ENCODE measurements around the gene ELAC1.

ELAC1 gene

DNA sequence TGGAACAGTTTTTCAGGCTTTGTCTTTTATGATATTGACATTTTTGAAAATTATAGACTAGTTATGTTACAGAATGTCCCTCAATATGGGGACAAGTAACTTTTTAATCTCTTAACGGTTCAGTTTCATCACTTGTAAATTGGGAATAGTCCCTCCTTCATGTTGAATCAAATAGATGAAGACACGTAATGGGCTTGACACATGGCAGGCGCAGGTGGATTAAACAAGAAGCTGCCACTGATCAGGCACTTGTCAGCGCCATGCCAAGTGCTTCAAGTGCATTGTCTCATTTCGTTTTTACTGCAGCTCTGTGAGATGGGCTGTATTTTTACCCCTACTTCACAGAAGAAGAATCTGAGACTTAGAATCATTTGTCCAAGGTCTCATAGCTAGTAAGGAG, 52.7 kb downstream of the ELAC1 start:
- DNase-seq (ENCODE audit: low read depth) = no peak

- DNase-seq (ENCODE audit: low read depth) = no peak
These were observed 53.6 kb downstream of the ELAC1 start for GRCh38 chr18:51021226-51021965.

DNA sequence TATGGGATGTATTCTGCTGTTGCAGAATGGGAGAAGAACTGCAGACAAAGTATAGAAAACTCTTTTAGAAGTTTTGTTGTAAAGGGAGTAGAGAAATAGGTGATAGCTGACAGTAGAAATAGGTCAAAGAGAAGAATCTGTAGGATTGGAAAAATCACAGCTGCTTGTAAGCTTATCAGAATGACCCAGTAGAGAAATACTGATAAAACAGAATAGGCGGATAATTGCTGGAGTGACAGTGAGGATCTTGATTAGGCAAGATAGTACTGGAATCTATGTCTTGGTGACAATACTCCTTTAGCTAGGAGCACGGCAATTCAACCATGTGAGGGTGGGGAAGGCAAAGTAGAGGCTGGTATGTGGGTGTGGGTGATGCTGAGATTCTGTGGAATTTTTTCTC, 57.7 kb downstream of the ELAC1 start:
- DNase-seq (ENCODE audit: low read depth) = no peak

- peak; percentile 26 for DNase-seq (ENCODE audit: low read depth)
These were observed 60.5 kb downstream of the ELAC1 start for GRCh38 chr18:51028201-51028805.

DNA sequence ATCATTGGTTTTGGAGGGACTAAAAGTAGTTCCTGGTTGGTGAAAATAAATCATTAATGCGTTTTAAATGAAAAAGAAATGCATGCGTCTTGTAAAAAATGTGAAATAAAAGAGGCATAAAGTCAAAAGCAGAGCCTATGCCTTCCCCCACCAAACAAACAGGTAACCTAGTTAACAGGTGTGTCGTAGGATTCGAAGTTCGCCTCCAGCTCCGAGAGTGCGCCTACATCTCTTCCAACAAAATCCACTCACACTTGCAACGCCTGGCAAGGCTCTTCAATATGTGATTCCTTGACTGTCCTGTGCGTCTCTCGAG, 61.5 kb downstream of the ELAC1 start:
- DNase-seq (ENCODE audit: low read depth) = no peak

DNA sequence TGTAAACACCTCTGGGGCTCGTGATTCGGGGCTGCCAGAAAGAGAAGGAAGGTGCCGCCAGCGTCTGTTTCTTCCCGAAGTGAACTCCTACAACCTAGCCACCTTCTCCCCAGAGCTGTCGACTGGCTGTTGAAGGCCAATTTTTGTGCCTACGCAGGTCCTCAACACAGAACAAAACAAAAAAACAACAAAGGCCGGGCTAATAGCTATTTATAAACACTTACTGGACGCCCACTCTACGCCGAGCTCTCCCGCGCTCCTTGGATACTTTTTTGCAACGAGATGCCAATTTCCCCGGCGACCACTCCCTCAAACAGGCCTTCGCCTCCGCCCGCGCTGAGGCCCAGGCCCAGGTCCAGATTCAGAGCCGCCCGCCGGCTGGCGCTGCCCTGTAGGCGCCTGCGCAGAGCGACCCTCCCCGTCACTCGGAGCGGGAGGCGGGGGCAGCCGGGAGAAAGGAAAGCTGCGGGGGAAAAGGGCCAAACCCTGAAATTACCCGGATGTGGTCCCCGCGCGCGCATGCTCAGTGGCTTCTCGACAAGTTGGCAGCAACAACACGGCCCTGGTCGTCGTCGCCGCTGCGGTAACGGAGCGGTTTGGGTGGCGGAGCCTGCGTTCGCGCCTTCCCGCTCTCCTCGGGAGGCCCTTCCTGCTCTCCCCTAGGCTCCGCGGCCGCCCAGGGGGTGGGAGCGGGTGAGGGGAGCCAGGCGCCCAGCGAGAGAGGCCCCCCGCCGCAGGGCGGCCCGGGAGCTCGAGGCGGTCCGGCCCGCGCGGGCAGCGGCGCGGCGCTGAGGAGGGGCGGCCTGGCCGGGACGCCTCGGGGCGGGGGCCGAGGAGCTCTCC, 62.1 kb downstream of the ELAC1 start, which contains the start of gene SMAD4:
TSS of gene SMAD4 (plus strand) at position 520 of the 843 bp plus-strand sequence. CDS start 16,834 bp downstream, outside the sequence.
- peak; percentile 96 for DNase-seq (ENCODE audit: low read depth)

GRCh38 chr18:51030537-51031258, 62.9 kb downstream of the ELAC1 start:
- DNase-seq (ENCODE audit: low read depth) = peak; percentile 53

GRCh38 chr18:51032193-51032592, 64.4 kb downstream of the ELAC1 start:
- no peak for DNase-seq (ENCODE audit: low read depth)

DNA sequence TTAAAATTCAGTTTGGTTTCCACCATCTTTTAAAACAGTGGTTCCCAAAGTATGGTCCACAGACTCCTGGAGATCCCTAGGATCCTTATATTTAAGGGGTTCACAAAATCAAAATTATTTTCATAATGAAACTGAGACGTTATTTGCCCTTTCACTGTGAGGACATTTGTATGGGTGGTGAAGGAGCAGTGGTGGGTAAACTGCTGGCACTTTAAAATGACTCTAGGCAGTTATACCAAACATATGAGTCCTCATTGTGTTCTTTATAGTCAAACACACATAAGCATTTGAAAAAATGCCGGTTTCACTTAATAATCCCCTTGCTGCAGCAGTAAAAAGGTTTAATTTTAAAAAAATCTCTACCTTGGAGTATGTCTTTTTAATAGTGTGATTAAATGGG, 69.4 kb downstream of the ELAC1 start:
- no peak for DNase-seq (ENCODE audit: low read depth)

Data from fibroblast of gingiva (primary cell).